Coronary artery (tissue), 2 donors: ENCODE measurements around the gene MEIS2.

Experiments used
- DNase-seq: peaks from one replicate; pipeline ENCODE4 v3.0.0-alpha.2; 2017; ENCODE audit warnings: low spot score
- H3K27ac ChIP-seq, 2 donors: fragments of 200-600 bp; sonication (generic); one replicate each; pipeline ENCODE4 v1.5.1; 2016 to 2019
- H3K4me3 ChIP-seq: fragments of 200-600 bp; sonication (generic); 2 replicates; pipeline ENCODE4 v1.5.1; 2016; ENCODE audit warnings: mild to moderate bottlenecking, moderate library complexity
- TF ChIP-seq, protein P1 (sequence below): fragments of 200-600 bp; sonication (generic); IDR thresholded peaks from one replicate; pipeline ENCODE4 v1.5.1; 2019; ENCODE audit warnings: antibody characterized with exemption

Gene MEIS2

DNA sequence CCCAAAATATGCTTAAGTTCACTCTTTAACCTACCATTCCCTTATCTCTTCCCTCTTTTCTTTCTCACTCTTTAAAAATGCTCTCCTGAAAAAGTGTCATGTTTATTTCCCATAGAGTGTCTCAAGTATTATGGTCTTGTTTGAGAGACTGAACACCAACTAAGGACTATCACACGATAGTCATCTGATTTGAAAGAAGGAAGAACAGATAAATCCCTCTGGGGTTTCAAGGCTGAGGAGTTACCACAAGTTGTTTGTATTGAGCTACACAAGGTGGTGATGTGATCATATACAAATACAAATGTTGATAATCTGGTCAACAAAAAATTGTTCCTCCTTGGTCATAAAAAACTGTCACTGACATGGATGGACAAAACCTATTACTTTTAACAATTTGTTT, 13.8 kb downstream of the MEIS2 start:
- DNase-seq: no peak
- Histone ChIP-seq H3K4me3 (peak overlapping the region; percentile 3), H3K27ac (peak overlapping the region; percentile 52 to 60)
- TF ChIP-seq, protein P1, sequence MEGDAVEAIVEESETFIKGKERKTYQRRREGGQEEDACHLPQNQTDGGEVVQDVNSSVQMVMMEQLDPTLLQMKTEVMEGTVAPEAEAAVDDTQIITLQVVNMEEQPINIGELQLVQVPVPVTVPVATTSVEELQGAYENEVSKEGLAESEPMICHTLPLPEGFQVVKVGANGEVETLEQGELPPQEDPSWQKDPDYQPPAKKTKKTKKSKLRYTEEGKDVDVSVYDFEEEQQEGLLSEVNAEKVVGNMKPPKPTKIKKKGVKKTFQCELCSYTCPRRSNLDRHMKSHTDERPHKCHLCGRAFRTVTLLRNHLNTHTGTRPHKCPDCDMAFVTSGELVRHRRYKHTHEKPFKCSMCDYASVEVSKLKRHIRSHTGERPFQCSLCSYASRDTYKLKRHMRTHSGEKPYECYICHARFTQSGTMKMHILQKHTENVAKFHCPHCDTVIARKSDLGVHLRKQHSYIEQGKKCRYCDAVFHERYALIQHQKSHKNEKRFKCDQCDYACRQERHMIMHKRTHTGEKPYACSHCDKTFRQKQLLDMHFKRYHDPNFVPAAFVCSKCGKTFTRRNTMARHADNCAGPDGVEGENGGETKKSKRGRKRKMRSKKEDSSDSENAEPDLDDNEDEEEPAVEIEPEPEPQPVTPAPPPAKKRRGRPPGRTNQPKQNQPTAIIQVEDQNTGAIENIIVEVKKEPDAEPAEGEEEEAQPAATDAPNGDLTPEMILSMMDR: no peak

- TF ChIP-seq, protein P1: no peak
- Histone ChIP-seq H3K27ac (peak overlapping the region; percentile 52 to 60), H3K4me3 (peak overlapping the region; percentile 3)
- DNase-seq: no peak
These were observed 14.2 kb downstream of the MEIS2 start for GRCh38 chr15:37086120-37086519.

DNA sequence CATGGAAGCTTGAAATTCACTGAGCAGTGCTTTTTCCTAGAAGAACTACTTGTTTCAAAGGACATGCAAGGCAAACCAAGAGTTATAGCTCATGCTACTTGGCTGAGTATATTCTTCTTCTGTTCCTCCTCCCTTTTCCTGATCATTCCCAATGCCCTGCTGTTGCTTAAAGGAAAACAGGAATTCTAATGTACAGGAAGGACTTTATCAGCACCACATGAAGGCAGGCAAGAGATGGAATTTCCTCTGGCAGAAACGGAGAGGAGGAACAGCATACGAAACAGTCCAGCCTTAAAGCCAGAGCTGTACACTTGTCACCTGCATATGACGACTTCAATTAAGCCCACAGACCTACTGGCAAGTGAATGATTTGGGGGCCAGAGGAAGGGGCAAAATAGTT, 15.7 kb downstream of the MEIS2 start:
- TF ChIP-seq, protein P1: no peak
- DNase-seq: no peak
- peak overlapping the region in 1 of 2 donors; percentile 5 for H3K27ac ChIP-seq
- peak overlapping the region; percentile 22 for H3K4me3 ChIP-seq

- DNase-seq: no peak
- Histone ChIP-seq H3K27ac (no peak overlapping the region), H3K4me3 (no peak overlapping the region)
- TF ChIP-seq, protein P1: no peak
These were observed 16.7 kb downstream of the MEIS2 start for GRCh38 chr15:37083610-37084009.

DNA sequence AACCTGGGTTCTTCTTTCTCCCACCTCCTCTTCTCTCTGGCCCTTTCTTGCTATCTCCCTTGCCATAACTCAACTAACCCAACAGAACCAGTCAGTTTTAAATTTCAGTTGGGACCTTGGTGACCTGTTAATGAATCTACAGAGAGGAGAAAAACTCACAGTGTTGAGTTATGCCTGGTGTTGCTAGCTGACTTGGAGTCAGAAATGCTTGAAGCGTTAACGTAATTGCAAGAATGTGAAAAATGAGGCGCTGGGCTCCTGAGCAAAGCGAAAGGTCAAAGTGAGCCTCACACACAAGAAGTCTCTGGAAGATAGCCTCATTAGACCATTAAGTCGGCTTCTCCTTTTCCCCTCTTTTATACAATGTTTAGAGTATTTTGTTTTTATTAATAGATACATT, 18.4 kb downstream of the MEIS2 start:
- no peak for DNase-seq
- Histone ChIP-seq H3K4me3 (no peak overlapping the region), H3K27ac (peak overlapping the region in 1 of 2 donors; percentile 22)
- TF ChIP-seq, protein P1: no peak

DNA sequence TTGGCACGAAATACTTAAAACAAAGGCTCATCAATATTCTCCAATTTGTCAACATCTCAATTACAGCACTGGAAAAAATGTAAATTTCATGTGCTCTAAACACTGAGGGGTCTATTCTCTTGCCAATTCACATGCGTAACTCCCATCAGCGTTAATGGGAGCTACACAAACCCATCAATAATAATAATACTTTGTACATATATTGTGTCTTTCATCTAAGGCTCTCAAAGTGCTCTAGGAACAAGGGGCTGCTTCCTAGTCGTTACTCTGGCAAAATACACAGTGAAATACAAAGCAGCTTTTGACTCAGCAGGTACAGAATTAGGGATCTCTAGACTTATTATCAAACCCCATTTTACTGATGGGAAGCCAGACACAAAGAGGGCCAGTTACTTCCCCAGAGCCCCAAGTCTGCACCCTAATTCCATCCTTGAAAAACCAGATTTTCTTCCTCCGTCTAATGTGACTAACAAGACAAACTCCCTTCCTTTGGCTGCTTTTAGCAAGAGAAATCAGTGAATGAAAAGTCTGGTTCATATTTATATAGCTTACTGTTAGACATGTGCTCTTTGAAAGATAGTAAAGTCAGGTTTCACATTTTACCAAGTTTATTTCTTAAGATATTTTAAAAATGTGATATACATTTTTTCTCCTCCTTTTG, 20.0 kb downstream of the MEIS2 start:
- Histone ChIP-seq H3K27ac (no peak overlapping the region), H3K4me3 (peak overlapping the region; percentile 23)
- DNase-seq: no peak
- TF ChIP-seq, protein P1: no peak

GRCh38 chr15:37079726-37080125, 20.6 kb downstream of the MEIS2 start:
- TF ChIP-seq, protein P1: no peak
- Histone ChIP-seq H3K4me3 (peak overlapping the region; percentile 23), H3K27ac (peak overlapping the region in 1 of 2 donors; percentile 26)
- no peak for DNase-seq
